PC-9 (cell line): ENCODE measurements around the gene ERI3. TPM values are rescaled to one million over a fixed set of nuclear protein-coding genes. Genes with fewer than 3 reads are reported as not detected.

Source experiments
- BruUV-seq: library from RNA; stranded (reverse); fragments of 400-500 nt; replicated peaks from 2 replicates; lab custom pipeline; 2021; lab: Mats Ljungman, UMichigan
- CTCF ChIA-PET: fragments of 300-600 bp; sonication (Branson Sonifier 250); formaldehyde crosslinking; loops from one replicate; lab custom pipeline; 2022; ENCODE audit warnings: antibody characterized with exemption; lab: Charles Lee
- POLR2A ChIA-PET: fragments of 300-600 bp; sonication (Branson Sonifier 250); formaldehyde crosslinking; loops from one replicate; lab custom pipeline; 2022; ENCODE audit warnings: antibody characterized with exemption; ENCODE audit not compliant: unreplicated experiment; lab: Charles Lee
- DNase-seq, 2 experiments: peaks; one replicate each; pipeline versions ENCODE4 v3.0.0 to v3.0.0-alpha.2; 2015 to 2022; ENCODE audit warnings: mixed read lengths in 1 of 2
- H2AFZ ChIP-seq: fragments of 200-600 bp; sonication (generic); 2 replicates; pipeline ENCODE4 v1.8.1; 2017; ENCODE audit warnings: antibody characterized with exemption
- H3F3A ChIP-seq: fragments of 200-600 bp; sonication (generic); 2 replicates; pipeline ENCODE4 v1.8.1; 2017; ENCODE audit warnings: antibody characterized with exemption, mild to moderate bottlenecking, low read depth; ENCODE audit not compliant: insufficient read depth
- H3K27ac ChIP-seq: fragments of 200-600 bp; sonication (generic); 2 replicates; pipeline ENCODE4 v1.6.1; 2016; ENCODE audit warnings: mixed run types
- H3K27me3 ChIP-seq: fragments of 200-600 bp; sonication (generic); 2 replicates; pipeline ENCODE4 v1.6.1; 2016; ENCODE audit warnings: low read depth, mixed run types; ENCODE audit not compliant: insufficient read depth
- H3K36me3 ChIP-seq: fragments of 200-600 bp; sonication (generic); 2 replicates; pipeline ENCODE4 v1.6.1; 2016; ENCODE audit warnings: low read depth, mixed run types
- H3K4me1 ChIP-seq: fragments of 200-600 bp; sonication (generic); replicated peaks from 2 replicates; pipeline ENCODE4 v1.6.1; 2016; ENCODE audit warnings: mixed run types; ENCODE audit not compliant: insufficient read depth
- H3K4me2 ChIP-seq: fragments of 200-600 bp; sonication (generic); 2 replicates; pipeline ENCODE4 v1.6.1; 2017; ENCODE audit warnings: mixed run types
- H3K4me3 ChIP-seq: fragments of 200-600 bp; sonication (generic); 2 replicates; pipeline ENCODE4 v1.6.1; 2016; ENCODE audit warnings: mixed run types
- H3K79me2 ChIP-seq: fragments of 200-600 bp; sonication (generic); 2 replicates; pipeline ENCODE4 v1.6.1; 2017; ENCODE audit warnings: low read depth, mixed run types
- H3K9me2 ChIP-seq: fragments of 200-600 bp; sonication (generic); 2 replicates; pipeline ENCODE4 v1.8.1; 2017; ENCODE audit warnings: mild to moderate bottlenecking; ENCODE audit not compliant: insufficient read depth
- H3K9me3 ChIP-seq: fragments of 200-600 bp; sonication (generic); 2 replicates; pipeline ENCODE4 v1.8.1; 2016; ENCODE audit warnings: low read depth; ENCODE audit not compliant: insufficient read depth
- H4K20me1 ChIP-seq: fragments of 200-600 bp; sonication (generic); 2 replicates; pipeline ENCODE4 v1.8.1; 2017; ENCODE audit not compliant: insufficient read depth
- CTCF ChIP-seq: fragments of 200-600 bp; sonication (generic); conservative IDR thresholded peaks from 2 replicates; pipeline ENCODE4 v1.6.1; 2017; ENCODE audit warnings: mixed run types, antibody characterized with exemption, mild to moderate bottlenecking, moderate library complexity
- EZH2 ChIP-seq: fragments of 200-600 bp; sonication (generic); IDR thresholded peaks from 2 replicates; pipeline ENCODE4 v1.8.0; 2017; ENCODE audit warnings: antibody characterized with exemption, low read depth
- intact Hi-C: fragments of 100-400 bp; cut with micrococcal nuclease; formaldehyde crosslinking; loops from one replicate; pipeline ENCODE4 v1.10.0; 2022; ENCODE audit not compliant: unreplicated experiment
- total RNA-seq: library from RNA; stranded (reverse); gene quantifications from 2 replicates; pipeline ENCODE4 v1.2.3, GENCODE V29; 2021

The ERI3 gene
- total RNA-seq, 1 experiment from 2014 or later, result 120 TPM

GRCh38 chr1:44296086-44296485, 59.0 kb downstream of the ERI3 start:
- no TSS peak for BruUV-seq
- Histone ChIP-seq H3K27ac (no peak overlapping the region), H3K36me3 (peaks cover 15% of the 10 kb centered on the region; the same call in 1 of the 2 replicates), H3K4me1 (no peaks in the 10 kb centered on the region), H2AFZ (no peak overlapping the region), H3K4me2 (no peak overlapping the region), H3K9me3 (no peaks in the 10 kb centered on the region), H3K79me2 (no peaks in the 10 kb centered on the region), H3K4me3 (no peak overlapping the region), H3K27me3 (no peaks in the 10 kb centered on the region), H4K20me1 (no peaks in the 10 kb centered on the region; the same call in 1 of the 2 replicates), H3F3A (no peaks in the 10 kb centered on the region), H3K9me2 (no peaks in the 10 kb centered on the region)
- no peak for TF ChIP-seq CTCF
- no peak for TF ChIP-seq EZH2
- intact Hi-C loops, result no loop called here
- DNase-seq, result no peak
- ChIA-PET POLR2A (no interaction called here), CTCF (no interaction called here)

GRCh38 chr1:44294588-44295007, 60.5 kb downstream of the ERI3 start:
- Histone ChIP-seq H2AFZ (no peak overlapping the region), H3K79me2 (no peaks in the 10 kb centered on the region), H3K9me3 (no peaks in the 10 kb centered on the region), H3K9me2 (no peaks in the 10 kb centered on the region), H3K4me3 (no peak overlapping the region), H3K27me3 (no peaks in the 10 kb centered on the region), H3K36me3 (peaks cover 15% of the 10 kb centered on the region; the same call in 1 of the 2 replicates), H3K27ac (no peak overlapping the region), H3K4me2 (no peak overlapping the region), H4K20me1 (no peaks in the 10 kb centered on the region; the same call in 1 of the 2 replicates), H3K4me1 (no peaks in the 10 kb centered on the region), H3F3A (no peaks in the 10 kb centered on the region)
- ChIA-PET POLR2A (no interaction called here), CTCF (interaction anchor here (0.6 kb wide), 1 partner anchor 63 kb away, joined by 3 read pairs; no protein-coding TSS in a partner anchor)
- intact Hi-C loops, result no loop called here
- DNase-seq, result no peak
- no TSS peak for BruUV-seq
- TF ChIP-seq CTCF (no peak; the same call in 1 of the 2 replicates), EZH2 (no peak)

- intact Hi-C loops, result no loop called here
- no peak overlapping the region for H2AFZ ChIP-seq
- no peak overlapping the region for H3K27ac ChIP-seq
- no peaks in the 10 kb centered on the region for H3K9me3 ChIP-seq
- BruUV-seq, result no TSS peak
- H3F3A ChIP-seq, result no peaks in the 10 kb centered on the region
- H3K36me3 ChIP-seq, result peaks cover 15% of the 10 kb centered on the region; the same call in 1 of the 2 replicates
- TF ChIP-seq EZH2, result no peak
- no peak for TF ChIP-seq CTCF
- H4K20me1 ChIP-seq, result no peaks in the 10 kb centered on the region; the same call in 1 of the 2 replicates
- no peak overlapping the region for H3K4me2 ChIP-seq
- no peaks in the 10 kb centered on the region for H3K79me2 ChIP-seq
- H3K27me3 ChIP-seq, result no peaks in the 10 kb centered on the region
- H3K4me1 ChIP-seq, result no peaks in the 10 kb centered on the region
- no peaks in the 10 kb centered on the region for H3K9me2 ChIP-seq
- CTCF ChIA-PET, result interaction anchor here (0.6 kb wide), 1 partner anchor 63 kb away, joined by 3 read pairs; no protein-coding TSS in a partner anchor
- no peak overlapping the region for H3K4me3 ChIP-seq
- POLR2A ChIA-PET, result no interaction called here
- DNase-seq, result no peak
Observed at GRCh38 chr1:44293761-44294315, 61.2 kb downstream of the ERI3 start.
